HCT116 (cell line): ENCODE measurements around the gene RFXANK. TPM values are rescaled to one million over a fixed set of nuclear protein-coding genes. Genes with fewer than 3 reads are reported as not detected.

Experiments
- ATAC-seq: fragments of 200-7000 bp; cut with Tn5 transposase; 2 replicates; pipeline ENCODE4 v1.9.1; 2020; ENCODE audit warnings: mild to moderate bottlenecking, moderate library complexity
- BruUV-seq: library from RNA; stranded (reverse); fragments of 400-500 nt; replicated peaks from 2 replicates; lab custom pipeline; 2021; lab: Mats Ljungman, UMichigan
- CTCF ChIA-PET: fragments of 300-600 bp; sonication (Branson Sonifier 250); formaldehyde crosslinking; loops from one replicate; lab custom pipeline; 2021; ENCODE audit warnings: antibody characterized with exemption; lab: Charles Lee
- POLR2A ChIA-PET: fragments of 300-600, 350-600 bp; sonication (Branson Sonifier 250); formaldehyde crosslinking; loops from one replicate; lab custom pipeline; 2021; ENCODE audit warnings: antibody characterized with exemption; lab: Charles Lee
- RAD21 ChIA-PET, 2 experiments: fragments of 300-600 bp; sonication (Branson Sonifier 250); formaldehyde crosslinking; loops; one replicate each; lab custom pipeline; 2023; ENCODE audit warnings: low total read pairs in 2 of 2; ENCODE audit not compliant: uncharacterized antibody in 2 of 2, unreplicated experiment in 2 of 2, low non-redundant PET in 1 of 2; lab: Charles Lee
- DNase-seq: peaks from one replicate; pipeline ENCODE4 v3.0.0-alpha.2; 2010; ENCODE audit warnings: low read depth, low spot score
- H2AFZ ChIP-seq: fragments of 200-600 bp; shearing (Covaris generic), sonication (generic); 2 replicates; pipeline ENCODE4 v1.6.1; 2017; ENCODE audit warnings: low read depth, mixed run types, mixed read lengths, antibody characterized with exemption, low read length; ENCODE audit not compliant: poor library complexity, severe bottlenecking
- H3K27ac ChIP-seq: 2 replicates; pipeline ENCODE4 v1.5.1; 2012; ENCODE audit warnings: low read depth, low read length
- H3K27me3 ChIP-seq: fragments of 200-600 bp; sonication (generic); 2 replicates; pipeline ENCODE4 v1.6.1; 2016; ENCODE audit warnings: mixed run types, low read length, mixed read lengths; ENCODE audit not compliant: insufficient read depth
- H3K36me3 ChIP-seq, 2 experiments: fragments of 200-500 bp in 1 of 2; fragments of 200-600 bp in 1 of 2; sonication (Bioruptor generic) in 1 of 2; sonication (generic) in 1 of 2; 2 replicates each; pipeline versions ENCODE4 v1.5.1 to v1.6.1; 2014 to 2016; ENCODE audit warnings: low read length in 2 of 2, inconsistent platforms in 1 of 2, mixed read lengths in 1 of 2, mixed run types in 1 of 2; ENCODE audit not compliant: insufficient read depth in 2 of 2, control insufficient read depth in 1 of 2
- H3K4me1 ChIP-seq, 2 experiments: fragments of 200-600 bp in 1 of 2; sonication (generic) in 1 of 2; 2 replicates each; pipeline versions ENCODE4 v1.5.1 to v1.6.1; 2012 to 2017; ENCODE audit warnings: low read length in 2 of 2, inconsistent platforms in 1 of 2, mild to moderate bottlenecking in 1 of 2, mixed read lengths in 1 of 2, mixed run types in 1 of 2, moderate library complexity in 1 of 2; ENCODE audit not compliant: insufficient read depth in 2 of 2, control insufficient read depth in 1 of 2
- H3K4me2 ChIP-seq: fragments of 200-600 bp; sonication (generic); 2 replicates; pipeline ENCODE4 v1.6.1; 2017; ENCODE audit warnings: mixed run types, low read length, mixed read lengths
- H3K4me3 ChIP-seq, 2 experiments: fragments of 200-600 bp in 1 of 2; sonication (generic) in 1 of 2; replicated peaks in 1 of 2; 2 replicates each; pipeline ENCODE4 v1.5.1; 2011 to 2016; ENCODE audit warnings: low read length in 2 of 2, control low read depth in 1 of 2, low read depth in 1 of 2, mild to moderate bottlenecking in 1 of 2, mixed read lengths in 1 of 2, mixed run types in 1 of 2
- H3K79me2 ChIP-seq: fragments of 200-600 bp; sonication (generic); 2 replicates; pipeline ENCODE4 v1.6.1; 2017; ENCODE audit warnings: mild to moderate bottlenecking, mixed run types, low read length, moderate library complexity, mixed read lengths; ENCODE audit not compliant: insufficient read depth
- H3K9ac ChIP-seq: fragments of 200-600 bp; sonication (generic); 2 replicates; pipeline ENCODE4 v1.6.1; 2016; ENCODE audit warnings: low read length, mixed read lengths
- H3K9me2 ChIP-seq: fragments of 200-600 bp; sonication (generic), shearing (Covaris generic); 2 replicates; pipeline ENCODE4 v1.6.1; 2017; ENCODE audit warnings: mixed run types, mild to moderate bottlenecking, moderate library complexity; ENCODE audit not compliant: insufficient read depth
- H3K9me3 ChIP-seq, 2 experiments: fragments of 200-500 bp in 1 of 2; fragments of 200-600 bp in 1 of 2; sonication (Bioruptor generic) in 1 of 2; sonication (generic) in 1 of 2; 2 replicates each; pipeline ENCODE4 v1.6.1; 2014 to 2017; ENCODE audit warnings: low read length in 2 of 2, mixed read lengths in 2 of 2, inconsistent platforms in 1 of 2, low read depth in 1 of 2, mild to moderate bottlenecking in 1 of 2, mixed run types in 1 of 2, moderate library complexity in 1 of 2; ENCODE audit not compliant: control insufficient read depth in 1 of 2, insufficient read depth in 1 of 2
- H4K20me1 ChIP-seq: fragments of 200-600 bp; sonication (generic), shearing (Covaris generic); 2 replicates; pipeline ENCODE4 v1.6.1; 2017; ENCODE audit warnings: mixed run types, mild to moderate bottlenecking, moderate library complexity; ENCODE audit not compliant: insufficient read depth
- CTCF ChIP-seq, 3 experiments: fragments of 200-600 bp in 1 of 3; sonication (generic) in 1 of 3; IDR thresholded peaks in 2 of 3; conservative IDR thresholded peaks in 1 of 3; 2 replicates each; pipeline ENCODE4 v1.5.1; 2012 to 2017; ENCODE audit warnings: low read depth in 2 of 3, low read length in 2 of 3, antibody characterized with exemption in 1 of 3, borderline replicate concordance in 1 of 3, control low read depth in 1 of 3, mild to moderate bottlenecking in 1 of 3, mixed read lengths in 1 of 3, mixed run types in 1 of 3, moderate library complexity in 1 of 3; ENCODE audit not compliant: insufficient read depth in 1 of 3
- EGR1 ChIP-seq: IDR thresholded peaks from 2 replicates; pipeline ENCODE4 v1.6.1; 2012; ENCODE audit warnings: low read depth
- ELF1 ChIP-seq: IDR thresholded peaks from 2 replicates; pipeline ENCODE4 v1.6.1; 2012; ENCODE audit warnings: low read depth, borderline replicate concordance
- EZH2phosphoT487 ChIP-seq: fragments of 200-600 bp; IDR thresholded peaks from 2 replicates; pipeline ENCODE4 v1.6.1; 2018; ENCODE audit warnings: antibody characterized with exemption, borderline replicate concordance
- POLR2A ChIP-seq: IDR thresholded peaks from 2 replicates; pipeline ENCODE4 v1.7.0; 2011; ENCODE audit warnings: borderline replicate concordance; ENCODE audit not compliant: insufficient read depth, insufficient read length; ENCODE audit errors: extremely low read depth
- POLR2AphosphoS5 ChIP-seq: IDR thresholded peaks from 2 replicates; pipeline ENCODE4 v1.6.1; 2011; ENCODE audit warnings: mild to moderate bottlenecking, low read depth, low read length, moderate library complexity
- SIN3A ChIP-seq: IDR thresholded peaks from 2 replicates; pipeline ENCODE4 v1.6.1; 2012; ENCODE audit warnings: low read depth
- TCF7L2 ChIP-seq: IDR thresholded peaks from 2 replicates; pipeline ENCODE4 v1.7.0; 2011; ENCODE audit warnings: borderline replicate concordance, inconsistent platforms; ENCODE audit not compliant: insufficient read depth, insufficient read length; ENCODE audit errors: extremely low read depth
- ZFX ChIP-seq: fragments of 450-650 bp; IDR thresholded peaks from 2 replicates; pipeline ENCODE4 v1.6.1; 2017
- intact Hi-C: fragments of 100-400 bp; cut with micrococcal nuclease; formaldehyde crosslinking; loops from 2 replicates; pipeline ENCODE4 v1.10.0; 2022
- total RNA-seq: library from RNA; stranded (reverse); gene quantifications from one replicate; pipeline ENCODE4 v1.2.1, GENCODE V29; 2021; ENCODE audit not compliant: unreplicated experiment
- TF ChIP-seq, protein P1 (sequence below): IDR thresholded peaks from 2 replicates; pipeline ENCODE4 v1.6.1; 2011; ENCODE audit warnings: mild to moderate bottlenecking, low read length, moderate library complexity; ENCODE audit not compliant: insufficient replicate concordance; ENCODE audit errors: extremely low read depth

RFXANK gene
- total RNA-seq, 1 experiment from 2014 or later, result 78.9 TPM

GRCh38 chr19:19239675-19240074 lies 47.6 kb downstream of the RFXANK start:
- DNase-seq, result no peak
- Histone ChIP-seq H2AFZ (no peak overlapping the region), H3K9ac (no peak overlapping the region), H4K20me1 (no peaks in the 10 kb centered on the region), H3K9me3 (peaks cover under 1 to 7% of the 10 kb centered on the region in 2 experiments; a peak in 2 of 4 replicates), H3K4me2 (no peak overlapping the region), H3K79me2 (no peaks in the 10 kb centered on the region), H3K9me2 (no peaks in the 10 kb centered on the region), H3K27ac (no peak overlapping the region), H3K36me3 (no peaks in the 10 kb centered on the region), H3K27me3 (no peaks in the 10 kb centered on the region), H3K4me3 (no peak overlapping the region), H3K4me1 (no peaks in the 10 kb centered on the region)
- no TSS peak for BruUV-seq
- intact Hi-C loops, result no loop called here
- TF ChIP-seq ZFX (no peak), POLR2AphosphoS5 (no peak), TCF7L2 (no peak), EZH2phosphoT487 (no peak), CTCF (IDR thresholded peaks at IDR 0.05 in 2 of 3, conservative IDR thresholded peaks at IDR 0.05 in 1 of 3; ENCODE audit: borderline replicate concordance in 1 of 3, insufficient read depth in 1 of 3, low read depth in 2 of 3, low read length in 2 of 3) (no peak), POLR2A (no peak), ELF1 (no peak), SIN3A (no peak), EGR1 (no peak)
- TF ChIP-seq, protein P1, sequence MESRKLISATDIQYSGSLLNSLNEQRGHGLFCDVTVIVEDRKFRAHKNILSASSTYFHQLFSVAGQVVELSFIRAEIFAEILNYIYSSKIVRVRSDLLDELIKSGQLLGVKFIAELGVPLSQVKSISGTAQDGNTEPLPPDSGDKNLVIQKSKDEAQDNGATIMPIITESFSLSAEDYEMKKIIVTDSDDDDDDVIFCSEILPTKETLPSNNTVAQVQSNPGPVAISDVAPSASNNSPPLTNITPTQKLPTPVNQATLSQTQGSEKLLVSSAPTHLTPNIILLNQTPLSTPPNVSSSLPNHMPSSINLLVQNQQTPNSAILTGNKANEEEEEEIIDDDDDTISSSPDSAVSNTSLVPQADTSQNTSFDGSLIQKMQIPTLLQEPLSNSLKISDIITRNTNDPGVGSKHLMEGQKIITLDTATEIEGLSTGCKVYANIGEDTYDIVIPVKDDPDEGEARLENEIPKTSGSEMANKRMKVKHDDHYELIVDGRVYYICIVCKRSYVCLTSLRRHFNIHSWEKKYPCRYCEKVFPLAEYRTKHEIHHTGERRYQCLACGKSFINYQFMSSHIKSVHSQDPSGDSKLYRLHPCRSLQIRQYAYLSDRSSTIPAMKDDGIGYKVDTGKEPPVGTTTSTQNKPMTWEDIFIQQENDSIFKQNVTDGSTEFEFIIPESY, result no peak
- POLR2A ChIA-PET, result no interaction called here
- CTCF ChIA-PET, result interaction anchor here (0.6 kb wide), 1 partner anchor 1129 kb away, joined by 3 read pairs; no protein-coding TSS in a partner anchor
- ATAC-seq, result no peak
- RAD21 ChIA-PET, result no interaction called here
